ENCODE measurements around the gene SLCO2A1.

- TF ChIP-seq CTCF (conservative IDR thresholded peaks at IDR 0.05 in 1 of 2, IDR thresholded peaks at IDR 0.05 in 1 of 2; ENCODE audit: low read depth in 1 of 2, low read length in 2 of 2): no peak
- no peak for TF ChIP-seq EZH2 (IDR thresholded peaks at IDR 0.05; ENCODE audit: low read length, missing control alignments)
Measured at GRCh38 chr3:133995264-133995663, 34.5 kb downstream of the SLCO2A1 start.

All from fibroblast of lung (primary cell).